WTC11 (cell line): ENCODE data around the gene RUFY3. TPM values are rescaled to one million over a fixed set of nuclear protein-coding genes. Genes with fewer than 3 reads are reported as not detected.

Experiments
- ATAC-seq: fragments of 200-7000 bp; cut with Tn5 transposase; 2 replicates; pipeline ENCODE4 v1.10.0; 2021; ENCODE audit warnings: mild to moderate bottlenecking, moderate library complexity
- CTCF ChIA-PET: fragments of 300-600 bp; sonication (Branson Sonifier 250); formaldehyde crosslinking; loops from one replicate; lab custom pipeline; 2021; ENCODE audit warnings: antibody characterized with exemption; lab: Charles Lee
- POLR2A ChIA-PET: fragments of 350-600 bp; sonication (Branson Sonifier 250); formaldehyde crosslinking; loops from one replicate; lab custom pipeline; 2021; ENCODE audit warnings: antibody characterized with exemption; lab: Charles Lee
- DNase-seq: peaks from one replicate; pipeline ENCODE4 v3.0.0; 2021; ENCODE audit warnings: low spot score
- H3K27ac Mint-ChIP-seq: 2 replicates; pipeline ENCODE4 v1.8.0; 2021; ENCODE audit warnings: mixed read lengths
- H3K27me3 Mint-ChIP-seq: 2 replicates; pipeline ENCODE4 v1.8.0; 2021; ENCODE audit warnings: low read depth, mild to moderate bottlenecking, moderate library complexity, mixed read lengths
- H3K36me3 Mint-ChIP-seq: 2 replicates; pipeline ENCODE4 v1.8.0; 2021; ENCODE audit warnings: mixed read lengths
- H3K4me1 Mint-ChIP-seq: 2 replicates; pipeline ENCODE4 v1.8.0; 2022; ENCODE audit warnings: mixed read lengths
- H3K4me3 Mint-ChIP-seq: 2 replicates; pipeline ENCODE4 v1.8.0; 2021; ENCODE audit warnings: mild to moderate bottlenecking, moderate library complexity, mixed read lengths
- H3K9me3 Mint-ChIP-seq: 2 replicates; pipeline ENCODE4 v1.8.0; 2021; ENCODE audit warnings: mixed read lengths
- ATF3 ChIP-seq: sonication (generic); formaldehyde crosslinking; conservative IDR thresholded peaks from 2 replicates; pipeline ENCODE4 v1.8.1; 2022; ENCODE audit warnings: mild to moderate bottlenecking, missing genetic modification reagents
- ATF6 ChIP-seq: sonication (generic); formaldehyde crosslinking; IDR thresholded peaks from 2 replicates; pipeline ENCODE4 v1.8.1; 2023; ENCODE audit warnings: mild to moderate bottlenecking, missing genetic modification reagents
- CBFB ChIP-seq: sonication (generic); formaldehyde crosslinking; IDR thresholded peaks from 2 replicates; pipeline ENCODE4 v1.8.1; 2022; ENCODE audit warnings: mild to moderate bottlenecking, low read depth, missing genetic modification reagents
- CREM ChIP-seq: sonication (generic); formaldehyde crosslinking; IDR thresholded peaks from 2 replicates; pipeline ENCODE4 v1.8.1; 2022; ENCODE audit warnings: mild to moderate bottlenecking, missing genetic modification reagents, moderate library complexity
- CTCF ChIP-seq: fragments of 200-600 bp; IDR thresholded peaks from 2 replicates; pipeline ENCODE4 v1.8.0; 2022; ENCODE audit warnings: antibody characterized with exemption
- E2F4 ChIP-seq: sonication (generic); formaldehyde crosslinking; IDR thresholded peaks from 2 replicates; pipeline ENCODE4 v1.8.1; 2022; ENCODE audit warnings: low read depth, mild to moderate bottlenecking, moderate library complexity, missing genetic modification reagents, borderline replicate concordance
- ERG ChIP-seq: fragments of 250-450 bp; sonication (Bioruptor Pico); IDR thresholded peaks from 2 replicates; pipeline ENCODE4 v1.8.0; 2021; ENCODE audit warnings: mild to moderate bottlenecking
- ETV6 ChIP-seq: sonication (generic); formaldehyde crosslinking; IDR thresholded peaks from 2 replicates; pipeline ENCODE4 v1.8.1; 2022; ENCODE audit warnings: mild to moderate bottlenecking, missing genetic modification reagents
- JUN ChIP-seq: sonication (generic); formaldehyde crosslinking; IDR thresholded peaks from 2 replicates; pipeline ENCODE4 v1.8.0; 2023; ENCODE audit warnings: mild to moderate bottlenecking, missing genetic modification reagents
- MXD4 ChIP-seq: fragments of 250-450 bp; sonication (Bioruptor Pico); IDR thresholded peaks from 2 replicates; pipeline ENCODE4 v1.8.0; 2021; ENCODE audit warnings: mild to moderate bottlenecking, moderate library complexity, borderline replicate concordance
- NFATC4 ChIP-seq: fragments of 250-450 bp; sonication (Bioruptor Pico); IDR thresholded peaks from 2 replicates; pipeline ENCODE4 v1.9.0; 2021; ENCODE audit warnings: mild to moderate bottlenecking
- RORB ChIP-seq: fragments of 250-450 bp; sonication (Bioruptor Pico); IDR thresholded peaks from 2 replicates; pipeline ENCODE4 v1.9.0; 2021; ENCODE audit warnings: mild to moderate bottlenecking
- SMAD4 ChIP-seq: sonication (generic); formaldehyde crosslinking; IDR thresholded peaks from 2 replicates; pipeline ENCODE4 v1.8.0; 2022; ENCODE audit warnings: mild to moderate bottlenecking, missing genetic modification reagents
- ZNF121 ChIP-seq: sonication (generic); formaldehyde crosslinking; IDR thresholded peaks from 2 replicates; pipeline ENCODE4 v1.8.0; 2023; ENCODE audit warnings: missing genetic modification reagents
- ZNF219 ChIP-seq: sonication (generic); formaldehyde crosslinking; IDR thresholded peaks from 2 replicates; pipeline ENCODE4 v1.8.0; 2023; ENCODE audit warnings: missing genetic modification reagents, mild to moderate bottlenecking, borderline replicate concordance
- ZNF263 ChIP-seq: sonication (generic); formaldehyde crosslinking; IDR thresholded peaks from 2 replicates; pipeline ENCODE4 v1.8.1; 2022; ENCODE audit warnings: low read depth, mild to moderate bottlenecking, moderate library complexity, missing genetic modification reagents
- ZNF425 ChIP-seq: fragments of 250-450 bp; sonication (Bioruptor Pico); conservative IDR thresholded peaks from 2 replicates; pipeline ENCODE4 v1.9.0; 2021; ENCODE audit warnings: mild to moderate bottlenecking
- total RNA-seq: library from RNA; stranded (reverse); gene quantifications from 3 replicates; pipeline ENCODE4 v1.2.3, GENCODE V29; 2021
- TF ChIP-seq, protein P1 (sequence below): sonication (generic); formaldehyde crosslinking; IDR thresholded peaks from 2 replicates; pipeline ENCODE4 v1.8.0; 2023; ENCODE audit warnings: missing genetic modification reagents, mild to moderate bottlenecking, borderline replicate concordance

RUFY3 gene
- total RNA-seq, 1 experiment from 2014 or later = 49.0 TPM

DNA sequence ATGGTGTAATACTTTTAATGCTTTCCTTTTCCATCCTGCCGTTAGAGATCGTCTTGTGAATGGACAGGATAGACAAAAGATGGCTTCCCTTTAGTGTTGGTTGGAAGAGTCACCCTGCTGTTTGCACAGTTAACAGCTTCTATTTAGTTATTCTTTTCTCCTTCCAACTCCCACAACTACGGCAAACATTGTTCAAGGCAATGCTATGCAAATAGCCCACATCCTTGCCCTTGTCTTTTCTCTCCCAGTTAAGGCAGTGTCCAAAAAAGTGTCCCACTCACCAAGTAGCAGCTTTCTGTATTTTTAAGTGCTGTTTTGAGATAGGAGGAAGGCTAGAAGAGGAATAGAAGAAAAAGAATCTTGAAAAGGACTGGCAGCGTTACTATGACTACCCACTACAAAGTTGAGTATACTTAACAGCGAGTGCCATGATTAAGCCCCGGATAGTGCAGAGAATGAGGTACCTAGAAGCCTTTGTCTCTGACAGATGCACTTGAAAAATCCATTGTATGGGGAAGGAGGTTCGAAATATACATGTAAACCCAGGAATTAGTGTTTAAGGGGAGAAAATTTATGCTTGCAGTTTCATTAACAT, 12.1 kb upstream of the RUFY3 start:
- TF ChIP-seq, protein P1, sequence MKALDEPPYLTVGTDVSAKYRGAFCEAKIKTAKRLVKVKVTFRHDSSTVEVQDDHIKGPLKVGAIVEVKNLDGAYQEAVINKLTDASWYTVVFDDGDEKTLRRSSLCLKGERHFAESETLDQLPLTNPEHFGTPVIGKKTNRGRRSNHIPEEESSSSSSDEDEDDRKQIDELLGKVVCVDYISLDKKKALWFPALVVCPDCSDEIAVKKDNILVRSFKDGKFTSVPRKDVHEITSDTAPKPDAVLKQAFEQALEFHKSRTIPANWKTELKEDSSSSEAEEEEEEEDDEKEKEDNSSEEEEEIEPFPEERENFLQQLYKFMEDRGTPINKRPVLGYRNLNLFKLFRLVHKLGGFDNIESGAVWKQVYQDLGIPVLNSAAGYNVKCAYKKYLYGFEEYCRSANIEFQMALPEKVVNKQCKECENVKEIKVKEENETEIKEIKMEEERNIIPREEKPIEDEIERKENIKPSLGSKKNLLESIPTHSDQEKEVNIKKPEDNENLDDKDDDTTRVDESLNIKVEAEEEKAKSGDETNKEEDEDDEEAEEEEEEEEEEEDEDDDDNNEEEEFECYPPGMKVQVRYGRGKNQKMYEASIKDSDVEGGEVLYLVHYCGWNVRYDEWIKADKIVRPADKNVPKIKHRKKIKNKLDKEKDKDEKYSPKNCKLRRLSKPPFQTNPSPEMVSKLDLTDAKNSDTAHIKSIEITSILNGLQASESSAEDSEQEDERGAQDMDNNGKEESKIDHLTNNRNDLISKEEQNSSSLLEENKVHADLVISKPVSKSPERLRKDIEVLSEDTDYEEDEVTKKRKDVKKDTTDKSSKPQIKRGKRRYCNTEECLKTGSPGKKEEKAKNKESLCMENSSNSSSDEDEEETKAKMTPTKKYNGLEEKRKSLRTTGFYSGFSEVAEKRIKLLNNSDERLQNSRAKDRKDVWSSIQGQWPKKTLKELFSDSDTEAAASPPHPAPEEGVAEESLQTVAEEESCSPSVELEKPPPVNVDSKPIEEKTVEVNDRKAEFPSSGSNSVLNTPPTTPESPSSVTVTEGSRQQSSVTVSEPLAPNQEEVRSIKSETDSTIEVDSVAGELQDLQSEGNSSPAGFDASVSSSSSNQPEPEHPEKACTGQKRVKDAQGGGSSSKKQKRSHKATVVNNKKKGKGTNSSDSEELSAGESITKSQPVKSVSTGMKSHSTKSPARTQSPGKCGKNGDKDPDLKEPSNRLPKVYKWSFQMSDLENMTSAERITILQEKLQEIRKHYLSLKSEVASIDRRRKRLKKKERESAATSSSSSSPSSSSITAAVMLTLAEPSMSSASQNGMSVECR = no peak
- TF ChIP-seq ATF3 (CRISPR knock-in tag) = no peak
- no peak for TF ChIP-seq ZNF219 (CRISPR knock-in tag)
- TF ChIP-seq E2F4 = no peak
- TF ChIP-seq RORB (CRISPR knock-in tag) = no peak
- TF ChIP-seq ATF6 = no peak
- TF ChIP-seq SMAD4 (CRISPR knock-in tag) = no peak
- no peak for TF ChIP-seq CREM (CRISPR knock-in tag)
- no peak for TF ChIP-seq CTCF
- no peak for TF ChIP-seq MXD4
- no peak for TF ChIP-seq JUN (CRISPR knock-in tag)
- TF ChIP-seq NFATC4 = no peak
- no peak for TF ChIP-seq ZNF121
- DNase-seq (no peak), ATAC-seq (no peak)
- ChIA-PET POLR2A (no interaction called here), CTCF (no interaction called here)
- Mint-ChIP-seq H3K9me3 (no peaks in the 10 kb centered on the region), H3K4me3 (no peak overlapping the region), H3K4me1 (peaks cover 48% of the 10 kb centered on the region), H3K27me3 (no peaks in the 10 kb centered on the region), H3K27ac (peak overlapping the region; percentile 13), H3K36me3 (no peaks in the 10 kb centered on the region)

GRCh38 chr4:70711599-70711998, 10.2 kb upstream of the RUFY3 start:
- no peak for ATAC-seq
- CTCF ChIA-PET = no interaction called here
- Mint-ChIP-seq H3K36me3 (no peaks in the 10 kb centered on the region), H3K9me3 (no peaks in the 10 kb centered on the region), H3K27me3 (no peaks in the 10 kb centered on the region), H3K27ac (peak overlapping the region; percentile 16; the same call in 1 of the 2 replicates), H3K4me1 (peaks cover 43% of the 10 kb centered on the region), H3K4me3 (no peak overlapping the region)
- POLR2A ChIA-PET = no interaction called here
- DNase-seq = no peak
- no peak for TF ChIP-seq ZNF263 (CRISPR knock-in tag)
- no peak for TF ChIP-seq ERG (CRISPR knock-in tag)
- TF ChIP-seq ETV6 (CRISPR knock-in tag) = no peak
- TF ChIP-seq CTCF = no peak
- no peak for TF ChIP-seq CBFB (CRISPR knock-in tag)
- no peak for TF ChIP-seq ZNF425
- TF ChIP-seq ATF3 (CRISPR knock-in tag) = no peak
